Fibroblast of gingiva (primary cell): Measurements from ENCODE around the gene DPYD.
"Not testable (repeated sequence)": the region's sequence is repeated elsewhere in the genome, so short reads cannot be mapped to it uniquely, and the experiment has no call there.

Experiments used
- DNase-seq: peaks from one replicate; pipeline ENCODE4 v3.0.0-alpha.2; 2011; ENCODE audit warnings: low read depth

Gene DPYD

DNA sequence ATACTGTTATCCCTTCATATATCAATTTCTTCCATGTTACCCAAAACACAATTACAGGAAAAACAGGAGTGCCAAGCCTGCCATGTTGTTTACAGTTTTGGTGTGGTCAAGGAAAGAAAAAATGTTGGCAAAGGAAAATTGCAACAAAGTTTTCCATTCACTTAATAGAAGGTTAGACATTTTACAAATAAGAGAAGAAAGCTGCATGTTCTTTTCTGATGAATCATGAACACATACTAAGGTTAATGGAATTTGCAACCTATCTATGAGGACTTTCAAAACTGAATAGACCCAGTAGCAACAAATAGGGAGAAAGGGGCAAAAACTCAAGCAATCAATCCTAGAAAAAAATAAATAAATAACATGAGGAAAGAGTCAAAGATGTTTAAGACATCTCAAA, 556.7 kb downstream of the DPYD start:
- peak; percentile 54 for DNase-seq

GRCh38 chr1:97356309-97356708, 564.5 kb downstream of the DPYD start:
- no peak for DNase-seq

GRCh38 chr1:97352936-97353382, 567.9 kb downstream of the DPYD start:
- no peak for DNase-seq

DNA sequence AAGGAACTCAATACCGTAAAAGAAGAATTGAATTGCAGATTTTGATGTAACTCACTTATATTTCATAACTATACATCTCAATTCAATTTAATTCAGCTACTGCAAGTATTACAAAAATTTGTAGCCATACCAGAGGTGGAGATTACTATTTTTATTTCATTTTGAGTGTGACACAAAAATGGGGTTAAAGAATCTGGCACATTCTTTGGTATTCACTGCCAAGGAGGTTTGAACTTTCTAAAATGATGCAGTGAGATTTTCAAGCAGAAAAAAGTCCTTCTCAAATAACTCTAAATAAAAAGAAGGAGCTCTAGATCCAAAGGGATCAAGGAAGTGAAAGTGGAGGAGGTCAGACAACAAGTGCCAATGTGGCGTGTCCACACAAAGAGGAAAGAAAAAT, 569.0 kb downstream of the DPYD start:
- DNase-seq = peak; percentile 50

DNA sequence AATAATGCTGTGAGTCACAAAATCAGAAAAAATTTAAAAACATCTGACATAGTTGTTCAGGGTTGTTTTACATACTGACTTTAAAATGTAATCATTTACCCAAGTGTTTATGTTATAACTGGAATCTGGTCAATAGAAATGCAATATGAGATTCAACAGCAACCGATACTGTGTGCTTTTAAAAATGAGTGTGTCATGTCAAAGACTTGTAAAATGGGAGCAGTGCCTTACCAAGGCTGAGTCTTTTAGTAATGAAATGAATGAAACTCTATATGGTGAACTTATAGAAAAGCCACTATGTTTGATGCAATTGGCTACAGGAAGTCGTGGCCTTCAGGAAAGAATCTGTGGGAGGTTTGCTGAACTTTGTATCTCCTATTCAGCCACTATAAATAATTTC, 570.2 kb downstream of the DPYD start:
- peak; percentile 76 for DNase-seq

- no peak for DNase-seq
These were observed 570.6 kb downstream of the DPYD start for GRCh38 chr1:97350241-97350640.

- DNase-seq = not testable (repeated sequence)
These were observed 571.0 kb downstream of the DPYD start for GRCh38 chr1:97349794-97350193.

DNA sequence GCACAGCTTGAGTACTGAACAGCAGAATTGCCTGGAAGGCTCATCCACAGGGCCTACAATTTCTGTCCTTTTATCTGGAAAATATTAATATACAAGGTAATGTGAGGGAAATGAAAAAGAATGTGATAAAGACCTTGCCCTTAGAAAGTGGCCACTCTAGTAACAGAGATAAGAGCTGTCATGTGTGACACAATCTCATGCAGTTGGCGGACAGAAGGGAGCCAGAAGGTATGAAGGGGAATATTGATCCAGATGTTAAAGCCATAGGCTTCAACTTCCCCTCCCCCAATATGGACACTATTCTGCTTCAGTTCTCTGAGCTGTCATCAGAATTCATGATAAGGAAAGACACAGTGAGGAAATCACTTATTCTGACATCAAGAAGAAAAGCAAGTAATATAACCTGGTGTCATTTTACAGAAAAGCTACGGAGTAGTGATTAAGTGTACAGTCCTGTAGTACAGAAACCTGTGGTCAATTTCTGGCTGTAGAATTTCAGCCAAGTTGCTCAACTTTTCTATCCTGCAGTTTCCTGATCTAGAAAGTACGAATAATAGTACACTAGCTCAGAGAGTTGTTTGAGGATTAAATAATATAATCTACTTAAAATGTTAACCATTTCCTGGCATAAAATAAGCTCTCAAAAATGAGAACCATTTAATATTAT, 572.1 kb downstream of the DPYD start:
- peak; percentile 49 for DNase-seq

DNA sequence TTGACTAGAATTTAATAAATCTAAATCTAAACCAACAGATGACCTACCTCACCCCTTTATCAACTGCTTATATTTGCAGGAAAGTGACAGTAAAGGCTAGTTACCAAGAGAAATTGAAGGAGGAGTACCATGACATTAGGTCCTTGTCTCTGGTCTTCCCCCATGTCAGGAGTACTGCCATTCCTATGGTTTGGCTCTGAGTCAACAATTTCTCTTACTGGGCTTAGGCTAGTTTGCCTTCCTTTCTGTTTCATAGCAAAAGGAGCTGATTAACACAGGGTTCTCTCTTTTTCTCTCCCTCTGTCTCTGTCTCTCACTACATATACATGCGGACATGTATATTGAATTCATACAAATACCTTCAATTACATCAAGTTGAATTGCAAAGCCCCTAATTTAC, 579.9 kb downstream of the DPYD start:
- DNase-seq = peak; percentile 62

DNA sequence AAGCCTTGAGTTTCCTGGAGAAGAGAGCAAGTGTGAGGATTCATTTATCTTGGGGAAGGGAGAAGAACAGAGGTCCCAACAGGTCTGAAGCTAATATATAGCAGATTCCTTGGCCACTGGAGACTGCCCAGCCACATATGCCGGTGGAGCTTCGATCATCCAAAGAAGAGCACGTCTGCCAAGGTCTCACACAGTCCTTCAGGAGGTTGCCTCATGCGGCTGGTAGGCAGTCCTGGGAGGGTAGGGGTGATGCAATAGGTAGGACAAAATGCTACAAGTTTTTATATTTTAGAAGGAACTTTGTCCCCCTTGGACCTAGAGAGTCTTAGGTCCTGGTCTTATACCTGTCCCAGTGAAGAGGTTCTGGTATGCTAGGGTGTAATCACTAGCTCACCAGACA, 582.5 kb downstream of the DPYD start:
- DNase-seq = no peak

DNA sequence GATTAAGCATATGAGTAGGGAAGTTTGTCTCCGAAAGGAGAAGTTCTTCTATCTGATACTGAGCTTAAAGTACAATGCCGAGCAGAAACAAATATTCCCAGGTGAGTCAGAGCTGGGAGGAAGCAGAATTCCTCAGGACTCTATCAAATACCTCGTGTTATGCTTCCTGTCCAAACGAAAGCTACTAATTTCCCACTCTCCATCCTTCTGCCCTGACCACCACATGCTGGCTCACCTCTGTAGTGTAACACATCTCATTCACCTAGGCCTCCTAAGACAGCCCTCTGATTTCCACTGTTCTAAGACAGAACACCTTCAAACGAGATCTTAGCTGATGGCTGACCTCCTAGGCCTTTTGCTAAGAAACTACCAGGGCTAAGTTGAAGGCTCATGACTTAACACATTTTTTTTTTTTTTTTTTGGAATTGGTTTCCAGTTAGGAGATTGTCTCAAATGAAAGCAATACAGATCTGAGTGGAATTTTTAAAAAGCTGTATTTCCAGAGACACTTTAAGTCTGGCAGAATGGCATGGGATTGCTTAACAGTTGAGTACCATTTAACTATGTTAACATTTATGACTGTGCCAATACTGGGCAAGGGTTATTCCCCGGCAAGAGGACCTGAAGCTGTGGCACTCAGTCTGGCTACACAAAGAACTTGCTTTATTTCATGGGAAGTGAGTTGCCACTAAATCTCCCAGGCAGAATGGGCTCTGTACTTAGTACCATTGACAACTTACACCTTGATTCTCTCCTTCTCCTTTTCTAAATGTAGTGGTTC, 583.4 kb downstream of the DPYD start:
- DNase-seq = peak; percentile 79

GRCh38 chr1:97334454-97334853, 586.4 kb downstream of the DPYD start:
- peak; percentile 30 for DNase-seq

GRCh38 chr1:97332716-97333115, 588.1 kb downstream of the DPYD start:
- DNase-seq = peak; percentile 41

DNA sequence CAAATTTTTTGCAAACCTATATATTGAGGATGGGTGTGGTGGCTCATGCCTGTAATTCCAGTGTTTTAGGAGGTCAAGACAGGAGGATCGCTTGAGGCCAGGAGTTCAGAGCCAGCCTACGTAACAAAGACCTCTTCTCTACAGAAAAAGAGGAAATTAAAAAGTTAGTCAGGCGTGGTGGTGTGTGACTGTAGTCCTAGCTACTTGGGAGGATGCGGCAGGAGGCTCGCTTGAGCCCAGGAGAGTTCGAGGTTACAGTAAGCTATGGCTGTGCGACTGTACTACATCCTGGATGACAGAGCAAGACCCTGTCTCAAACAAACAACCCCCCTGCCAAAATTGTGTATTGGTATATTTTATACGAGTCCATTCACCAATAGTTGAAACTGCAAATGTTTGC, 589.7 kb downstream of the DPYD start:
- no peak for DNase-seq

DNA sequence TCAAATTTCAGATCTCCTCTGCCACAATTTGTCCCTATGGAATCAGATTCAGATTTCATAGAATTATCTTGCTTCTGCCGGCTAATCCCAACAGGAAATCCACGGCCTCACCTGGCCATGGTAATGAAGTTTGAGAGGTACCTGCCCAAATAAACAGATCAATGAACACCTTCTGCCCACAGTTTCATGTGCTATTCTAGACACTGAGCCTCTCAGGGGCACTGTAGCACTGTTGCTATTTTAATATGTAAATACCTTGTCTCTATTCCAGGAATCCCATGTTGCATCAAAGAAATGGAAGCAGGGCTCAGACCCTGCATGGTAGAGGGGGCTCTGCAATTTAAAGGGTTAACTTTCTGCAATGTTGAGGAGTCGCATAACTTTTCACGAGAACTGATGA, 606.1 kb downstream of the DPYD start:
- no peak for DNase-seq

- DNase-seq = peak; percentile 64
These were observed 612.7 kb downstream of the DPYD start for GRCh38 chr1:97308131-97308530.

- no peak for DNase-seq
These were observed 613.3 kb downstream of the DPYD start for GRCh38 chr1:97307568-97307967.

DNA sequence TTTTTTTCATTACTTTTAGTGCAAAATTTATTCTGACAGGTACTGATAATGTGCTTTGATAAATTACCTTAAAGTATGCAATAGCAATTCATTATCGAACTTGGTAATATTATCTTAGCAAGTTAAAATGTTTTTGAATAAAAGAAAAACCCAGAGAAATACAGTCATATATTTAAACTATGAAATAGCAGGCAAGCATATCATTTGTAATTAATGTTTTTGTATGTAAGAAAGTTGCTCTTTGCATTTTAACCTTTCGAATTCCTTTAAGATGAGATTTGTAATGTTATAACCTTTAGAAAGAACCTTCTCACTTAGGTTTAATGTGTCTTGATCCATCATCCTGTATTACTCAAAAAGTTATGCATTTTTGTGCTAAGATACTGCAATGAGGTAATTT, 613.7 kb downstream of the DPYD start:
- no peak for DNase-seq

GRCh38 chr1:97306504-97306903, 614.3 kb downstream of the DPYD start:
- DNase-seq = no peak

GRCh38 chr1:97304366-97304765, 616.5 kb downstream of the DPYD start:
- DNase-seq = no peak

DNA sequence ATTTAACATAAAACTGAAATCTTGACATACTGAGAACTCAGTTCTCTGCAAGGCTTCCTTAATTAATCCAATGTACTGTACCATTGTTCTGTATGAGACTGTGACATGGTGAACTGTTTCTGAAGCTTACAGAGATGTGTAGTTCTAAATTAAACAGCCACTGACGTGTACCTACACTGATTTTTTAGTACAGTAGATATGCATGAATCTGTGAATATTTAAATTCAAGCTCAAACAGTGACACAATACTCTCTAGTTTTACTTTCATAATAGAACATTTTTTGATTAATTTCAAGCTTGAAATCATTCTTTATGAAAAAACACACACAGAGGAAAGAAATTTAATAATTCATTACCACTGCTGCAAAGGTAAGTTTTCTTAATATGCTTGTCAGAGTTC, 621.9 kb downstream of the DPYD start:
- no peak for DNase-seq

GRCh38 chr1:97297611-97298010, 623.2 kb downstream of the DPYD start:
- DNase-seq = peak; percentile 1

DNA sequence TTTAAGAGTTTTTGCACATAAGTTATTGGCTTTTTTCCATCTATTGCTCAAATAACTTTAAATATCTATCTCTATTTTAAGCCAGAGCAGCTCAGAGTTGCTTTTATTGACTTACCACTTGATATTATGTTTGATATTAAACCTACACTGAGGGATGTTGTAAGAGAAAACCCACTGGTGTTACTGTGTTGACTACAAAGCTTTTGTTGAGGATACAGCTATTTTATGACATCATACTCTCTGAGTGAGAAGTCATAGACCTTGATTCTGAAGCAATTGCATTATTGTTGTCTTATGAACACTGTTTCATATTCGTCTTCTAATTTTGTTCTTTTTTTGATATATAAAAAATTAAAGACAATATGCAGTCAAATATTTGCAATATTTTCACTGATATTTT, 638.9 kb downstream of the DPYD start:
- no peak for DNase-seq
